ENCODE results near the gene GSTP1. TPM values are rescaled to one million over a fixed set of nuclear protein-coding genes. Genes with fewer than 3 reads are reported as not detected.
"Not testable (repeated sequence)": the region's sequence is repeated elsewhere in the genome, so short reads cannot be mapped to it uniquely, and the experiment has no call there.

Gene GSTP1
- total RNA-seq, 2 donors from 2014 or later = 67.8 to 79.7 TPM

- ATAC-seq = no peak
- H3K36me3 Mint-ChIP-seq (ENCODE audit: low read depth) = peaks cover 2% of the 10 kb centered on the region
- H3K4me3 Mint-ChIP-seq = no peak overlapping the region
- no peak overlapping the region for H3K27ac Mint-ChIP-seq
- DNase-seq = no peak
- no peaks in the 10 kb centered on the region for H3K4me1 Mint-ChIP-seq
- no peaks in the 10 kb centered on the region for H3K9me3 ChIP-seq (ENCODE audit: control insufficient read depth, low read length, poor library complexity, severe bottlenecking)
- H3K27me3 Mint-ChIP-seq = peaks cover 18% of the 10 kb centered on the region
Observed at GRCh38 chr11:67548555-67549110, 35.0 kb upstream of the GSTP1 start.

- H3K27me3 Mint-ChIP-seq = peaks cover 15% of the 10 kb centered on the region
- no peak overlapping the region for H3K4me3 Mint-ChIP-seq
- no peak overlapping the region for H3K27ac Mint-ChIP-seq
- no peaks in the 10 kb centered on the region for H3K4me1 Mint-ChIP-seq
- ATAC-seq = no peak
- peaks cover 2% of the 10 kb centered on the region for H3K36me3 Mint-ChIP-seq (ENCODE audit: low read depth)
- no peaks in the 10 kb centered on the region for H3K9me3 ChIP-seq (ENCODE audit: control insufficient read depth, low read length, poor library complexity, severe bottlenecking)
- no peak for DNase-seq
Observed at GRCh38 chr11:67551127-67551526, 32.5 kb upstream of the GSTP1 start.

- not testable (repeated sequence) for H3K4me1 Mint-ChIP-seq; DNase-seq; H3K4me3 Mint-ChIP-seq; H3K9me3 ChIP-seq (ENCODE audit: control insufficient read depth, low read length, poor library complexity, severe bottlenecking); ATAC-seq; H3K27me3 Mint-ChIP-seq; H3K36me3 Mint-ChIP-seq (ENCODE audit: low read depth); H3K27ac Mint-ChIP-seq
Observed at GRCh38 chr11:67551697-67552096, 31.9 kb upstream of the GSTP1 start.

- H3K9me3 ChIP-seq (ENCODE audit: control insufficient read depth, low read length, poor library complexity, severe bottlenecking) = no peaks in the 10 kb centered on the region
- H3K36me3 Mint-ChIP-seq (ENCODE audit: low read depth) = no peaks in the 10 kb centered on the region
- no peak overlapping the region for H3K4me3 Mint-ChIP-seq
- peaks cover 7% of the 10 kb centered on the region for H3K27me3 Mint-ChIP-seq
- no peak overlapping the region for H3K27ac Mint-ChIP-seq
- ATAC-seq (no peak), DNase-seq (no peak)
- H3K4me1 Mint-ChIP-seq = no peaks in the 10 kb centered on the region
Observed at GRCh38 chr11:67556244-67556643, 27.4 kb upstream of the GSTP1 start.

- Mint-ChIP-seq H3K36me3 (ENCODE audit: low read depth) (no peaks in the 10 kb centered on the region), H3K4me3 (no peak overlapping the region), H3K27ac (no peak overlapping the region), H3K27me3 (peaks cover 17% of the 10 kb centered on the region), H3K4me1 (peaks cover 3% of the 10 kb centered on the region)
- H3K9me3 ChIP-seq (ENCODE audit: control insufficient read depth, low read length, poor library complexity, severe bottlenecking) = no peaks in the 10 kb centered on the region
- DNase-seq (no peak), ATAC-seq (no peak)
Observed at GRCh38 chr11:67558084-67558772, 25.4 kb upstream of the GSTP1 start.

GRCh38 chr11:67561971-67562619 is 21.5 kb upstream of the GSTP1 start:
- Mint-ChIP-seq H3K27ac (peak overlapping the region; percentile 21), H3K4me1 (peaks cover 3% of the 10 kb centered on the region), H3K36me3 (ENCODE audit: low read depth) (no peaks in the 10 kb centered on the region), H3K4me3 (peak overlapping the region; percentile 15), H3K27me3 (peaks cover 31% of the 10 kb centered on the region)
- no peaks in the 10 kb centered on the region for H3K9me3 ChIP-seq (ENCODE audit: control insufficient read depth, low read length, poor library complexity, severe bottlenecking)
- DNase-seq (no peak), ATAC-seq (no peak)

GRCh38 chr11:67562963-67563704 is 20.5 kb upstream of the GSTP1 start:
- H3K9me3 ChIP-seq (ENCODE audit: control insufficient read depth, low read length, poor library complexity, severe bottlenecking) = no peaks in the 10 kb centered on the region
- Mint-ChIP-seq H3K27me3 (peaks cover 31% of the 10 kb centered on the region), H3K27ac (no peak overlapping the region), H3K4me1 (peaks cover 3% of the 10 kb centered on the region), H3K36me3 (ENCODE audit: low read depth) (peaks cover 2% of the 10 kb centered on the region), H3K4me3 (no peak overlapping the region)
- DNase-seq (no peak), ATAC-seq (no peak)

- H3K4me3 Mint-ChIP-seq; H3K36me3 Mint-ChIP-seq (ENCODE audit: low read depth); H3K9me3 ChIP-seq (ENCODE audit: control insufficient read depth, low read length, poor library complexity, severe bottlenecking); H3K27ac Mint-ChIP-seq; ATAC-seq; H3K4me1 Mint-ChIP-seq; DNase-seq: not testable (repeated sequence)
- peaks cover 31% of the 10 kb centered on the region for H3K27me3 Mint-ChIP-seq
Observed at GRCh38 chr11:67563705-67564114, 19.9 kb upstream of the GSTP1 start.

- no peaks in the 10 kb centered on the region for H3K9me3 ChIP-seq (ENCODE audit: control insufficient read depth, low read length, poor library complexity, severe bottlenecking)
- ATAC-seq (no peak), DNase-seq (no peak)
- H3K27ac Mint-ChIP-seq = no peak overlapping the region
- no peak overlapping the region for H3K4me3 Mint-ChIP-seq
- peaks cover 27% of the 10 kb centered on the region for H3K27me3 Mint-ChIP-seq
- peaks cover 3% of the 10 kb centered on the region for H3K4me1 Mint-ChIP-seq
- H3K36me3 Mint-ChIP-seq (ENCODE audit: low read depth) = peaks cover 2% of the 10 kb centered on the region
Observed at GRCh38 chr11:67564230-67564629, 19.4 kb upstream of the GSTP1 start.

GRCh38 chr11:67571443-67571842 is 12.2 kb upstream of the GSTP1 start:
- H3K27ac Mint-ChIP-seq = no peak overlapping the region
- DNase-seq (no peak), ATAC-seq (no peak)
- H3K4me3 Mint-ChIP-seq = no peak overlapping the region
- peaks cover 8% of the 10 kb centered on the region for H3K4me1 Mint-ChIP-seq
- H3K9me3 ChIP-seq (ENCODE audit: control insufficient read depth, low read length, poor library complexity, severe bottlenecking) = no peaks in the 10 kb centered on the region
- H3K27me3 Mint-ChIP-seq = peaks cover 31% of the 10 kb centered on the region
- peaks cover 2% of the 10 kb centered on the region for H3K36me3 Mint-ChIP-seq (ENCODE audit: low read depth)

- Mint-ChIP-seq H3K27ac (no peak overlapping the region), H3K4me1 (peaks cover 8% of the 10 kb centered on the region), H3K36me3 (ENCODE audit: low read depth) (peaks cover 2% of the 10 kb centered on the region), H3K27me3 (peaks cover 36% of the 10 kb centered on the region), H3K4me3 (no peak overlapping the region)
- DNase-seq (no peak), ATAC-seq (no peak)
- H3K9me3 ChIP-seq (ENCODE audit: control insufficient read depth, low read length, poor library complexity, severe bottlenecking) = no peaks in the 10 kb centered on the region
Observed at GRCh38 chr11:67572305-67572704, 11.3 kb upstream of the GSTP1 start.

- Mint-ChIP-seq H3K4me1 (peaks cover 8% of the 10 kb centered on the region), H3K4me3 (no peak overlapping the region), H3K27ac (no peak overlapping the region), H3K27me3 (peaks cover 38% of the 10 kb centered on the region), H3K36me3 (ENCODE audit: low read depth) (no peaks in the 10 kb centered on the region)
- no peaks in the 10 kb centered on the region for H3K9me3 ChIP-seq (ENCODE audit: control insufficient read depth, low read length, poor library complexity, severe bottlenecking)
- DNase-seq (no peak), ATAC-seq (no peak)
Observed at GRCh38 chr11:67572747-67573419, 10.7 kb upstream of the GSTP1 start.

GRCh38 chr11:67574938-67575337 is 8.7 kb upstream of the GSTP1 start:
- Mint-ChIP-seq H3K27ac (no peak overlapping the region), H3K4me3 (no peak overlapping the region), H3K27me3 (peaks cover 47% of the 10 kb centered on the region), H3K4me1 (peaks cover 17% of the 10 kb centered on the region), H3K36me3 (ENCODE audit: low read depth) (no peaks in the 10 kb centered on the region)
- ATAC-seq (no peak), DNase-seq (no peak)
- H3K9me3 ChIP-seq (ENCODE audit: control insufficient read depth, low read length, poor library complexity, severe bottlenecking) = no peaks in the 10 kb centered on the region
